ENCODE results near the gene TNXB. TPM values are rescaled to one million over a fixed set of nuclear protein-coding genes. Genes with fewer than 3 reads are reported as not detected.

Gene TNXB
- total and polyA plus RNA-seq, 2 of the 4 experiments (the other 2 are of a cell fraction): 0.05 TPM; not detected in 1

- Histone ChIP-seq H2AFZ (replicated peaks; ENCODE audit: low read length, poor library complexity) (no peak overlapping the region), H3K9me3 (ENCODE audit: control insufficient read depth, insufficient read depth, low read length) (no peaks in the 10 kb centered on the region), H3K4me2 (ENCODE audit: low read depth, low read length) (no peak overlapping the region), H2AK9ac (replicated peaks; ENCODE audit: low read depth, low read length, poor library complexity) (no peak overlapping the region), H3K14ac (replicated peaks; ENCODE audit: low read depth, low read length) (no peak overlapping the region), H3K27ac (ENCODE audit: insufficient read depth, low read length) (no peak overlapping the region), H3K23ac (ENCODE audit: low read depth, low read length) (no peak overlapping the region), H2BK20ac (ENCODE audit: low read depth, low read length) (no peak overlapping the region), H3K27me3 (ENCODE audit: control insufficient read depth, insufficient read depth, low read length) (peaks cover 11% of the 10 kb centered on the region), H3K18ac (ENCODE audit: low read depth, low read length) (no peak overlapping the region), H2BK5ac (ENCODE audit: low read depth, low read length, poor library complexity, severe bottlenecking) (no peak overlapping the region), H2BK120ac (ENCODE audit: low read depth, low read length) (no peak overlapping the region), H4K91ac (ENCODE audit: insufficient read depth, low read depth, low read length) (no peak overlapping the region), H4K8ac (ENCODE audit: low read depth in 2 of 2, low read length in 2 of 2) (no peak overlapping the region), H2AK5ac (ENCODE audit: low read depth, low read length) (no peak overlapping the region), H4K20me1 (ENCODE audit: insufficient read depth, low read length) (0 out of 2 replicates have a peak, but pooled peaks cover 2% of the 10 kb centered on the region), H3K9ac (ENCODE audit: low read depth, low read length) (no peak overlapping the region), H3K36me3 (ENCODE audit: control insufficient read depth, insufficient read depth, low read length) (no peaks in the 10 kb centered on the region), H3K9me1 (ENCODE audit: insufficient read depth, low read length) (0 out of 2 replicates have a peak, but pooled peaks cover 3% of the 10 kb centered on the region), H3K56ac (ENCODE audit: extremely low read depth, insufficient read depth, low read length) (no peak overlapping the region), H3K4ac (ENCODE audit: low read depth, low read length) (no peak overlapping the region), H3K79me1 (ENCODE audit: low read depth in 1 of 2, low read length in 2 of 2) (no peaks in the 10 kb centered on the region), H2BK15ac (ENCODE audit: low read depth, low read length) (no peak overlapping the region), H3K4me1 (ENCODE audit: control insufficient read depth, insufficient read depth, low read length) (peaks cover 8% of the 10 kb centered on the region; the same call in 1 of the 2 replicates), H4K5ac (ENCODE audit: low read depth, low read length) (no peak overlapping the region), H3K4me3 (ENCODE audit: insufficient read depth, low read depth, low read length) (no peak overlapping the region)
- no TSS peak for BruUV-seq (replicated peaks)
- ATAC-seq (ENCODE audit: low read depth) (no peak), DNase-seq (no peak)
- 69% methylated on average over 6 of the region's 16 CpGs; no CpG with 5 or more reads in 1 of the 2 experiments for WGBS, 2 experiments (ENCODE audit: extremely low coverage in 2 of 2, insufficient read length in 1 of 2)
- in situ Hi-C loops (cut with MboI; ENCODE audit: low sequenced_read_pairs): no loop called here
- TF ChIP-seq CTCF (conservative IDR thresholded peaks at IDR 0.05; ENCODE audit: low read depth, low read length): no peak
- TF ChIP-seq RCOR1 (IDR thresholded peaks at IDR 0.05; ENCODE audit: insufficient replicate concordance, low read length): no peak
- no peak for TF ChIP-seq BHLHE40 (IDR thresholded peaks at IDR 0.05; ENCODE audit: low read depth, low read length)
- no peak for TF ChIP-seq CEBPB (IDR thresholded peaks at IDR 0.05; ENCODE audit: low read depth, low read length)
- no peak for TF ChIP-seq RFX5 (IDR thresholded peaks at IDR 0.05; ENCODE audit: low read depth, low read length)
- no peak for TF ChIP-seq SMC3 (IDR thresholded peaks at IDR 0.05; ENCODE audit: low read depth, low read length)
- no peak for TF ChIP-seq USF2 (IDR thresholded peaks at IDR 0.05; ENCODE audit: low read depth, low read length)
- TF ChIP-seq NFE2L2 (IDR thresholded peaks at IDR 0.05; ENCODE audit: low read depth, low read length): no peak
- no peak for TF ChIP-seq RAD21 (IDR thresholded peaks at IDR 0.05; ENCODE audit: low read length)
- TF ChIP-seq POLR2A (IDR thresholded peaks at IDR 0.05; ENCODE audit: low read depth, low read length): no peak
- no peak for TF ChIP-seq CHD1 (IDR thresholded peaks at IDR 0.05; ENCODE audit: low read depth, low read length)
- no peak for TF ChIP-seq MXI1 (IDR thresholded peaks at IDR 0.05; ENCODE audit: borderline replicate concordance, low read depth, low read length)
- POLR2A ChIA-PET (ENCODE audit: unreplicated experiment): no interaction called here
- dilution Hi-C loops (cut with HindIII; ENCODE audit: low sequenced_read_pairs, unreplicated experiment): no loop called here
- CTCF ChIA-PET: interaction anchor here (0.6 kb wide), 1 partner anchor 46 kb away, joined by 6 read pairs; no protein-coding TSS in a partner anchor
- intact Hi-C loops (cut with micrococcal nuclease): no loop called here
Observed at GRCh38 chr6:32070814-32071543, 38.2 kb downstream of the TNXB start.
